TTC549 (cell line): Measurements from ENCODE around the gene PDK2.

Experiments used
- FAIRE-seq: peaks from 2 replicates; lab custom pipeline; 2012; peaks lifted over from hg19 to GRCh38; lab: Jason Lieb, UNC

The PDK2 gene

DNA sequence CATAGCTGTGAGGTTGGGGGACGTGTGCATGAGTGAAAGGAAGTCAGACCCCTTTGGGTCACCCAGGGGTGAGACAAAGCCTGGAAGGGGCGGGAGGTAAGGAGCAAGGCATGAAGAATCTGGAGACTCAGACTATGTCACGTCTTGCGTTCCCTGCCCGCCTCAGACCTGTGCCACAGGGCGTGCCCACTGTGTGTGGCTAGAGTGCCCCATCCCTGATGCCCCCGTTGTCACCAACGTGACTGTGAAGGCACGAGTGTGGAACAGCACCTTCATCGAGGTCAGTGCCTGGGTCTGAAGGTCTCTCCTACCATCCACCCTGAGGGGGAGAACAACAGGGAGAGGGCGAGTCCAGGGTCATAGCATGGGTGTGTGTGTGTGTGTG lies 15.1 kb upstream of the PDK2 start:
- FAIRE-seq = no peak

DNA sequence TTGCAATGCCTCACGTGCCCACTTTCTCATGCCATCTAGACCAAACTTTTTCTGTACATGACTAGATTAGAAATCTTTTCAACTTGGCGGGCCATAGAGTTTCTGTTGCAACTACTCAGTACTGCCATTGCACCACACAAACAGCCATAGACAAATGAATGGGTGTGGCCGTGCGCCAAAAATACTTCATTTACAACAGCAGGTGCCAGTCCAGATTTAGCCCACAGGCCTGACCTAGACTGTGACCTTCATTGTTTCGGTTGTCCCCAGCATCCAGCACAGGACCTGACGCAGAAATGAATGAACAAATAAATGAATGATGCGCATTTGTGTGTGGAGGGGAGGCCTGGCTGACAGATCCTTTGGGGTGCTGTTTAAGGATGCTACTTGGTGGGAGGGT lies 14.3 kb upstream of the PDK2 start:
- FAIRE-seq = no peak

DNA sequence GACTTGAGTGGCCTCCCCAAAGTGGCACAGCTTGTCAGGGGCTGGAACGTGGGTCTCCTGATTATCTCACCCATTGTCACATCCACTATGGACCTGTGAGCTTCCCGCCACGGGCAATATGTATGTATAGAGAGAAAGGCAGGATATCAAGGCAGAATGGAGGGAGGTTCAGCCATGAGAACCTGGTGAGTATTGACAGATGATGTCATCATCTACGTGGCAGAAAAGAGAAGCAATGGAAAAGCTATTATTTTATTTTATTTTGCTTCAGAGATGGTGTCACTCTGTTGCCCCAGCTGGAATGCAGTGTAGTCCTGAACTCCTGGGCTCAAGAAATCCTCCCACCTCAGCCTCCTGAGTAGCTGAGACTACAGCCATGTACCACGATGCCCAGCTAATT lies 13.4 kb upstream of the PDK2 start:
- no peak for FAIRE-seq

DNA sequence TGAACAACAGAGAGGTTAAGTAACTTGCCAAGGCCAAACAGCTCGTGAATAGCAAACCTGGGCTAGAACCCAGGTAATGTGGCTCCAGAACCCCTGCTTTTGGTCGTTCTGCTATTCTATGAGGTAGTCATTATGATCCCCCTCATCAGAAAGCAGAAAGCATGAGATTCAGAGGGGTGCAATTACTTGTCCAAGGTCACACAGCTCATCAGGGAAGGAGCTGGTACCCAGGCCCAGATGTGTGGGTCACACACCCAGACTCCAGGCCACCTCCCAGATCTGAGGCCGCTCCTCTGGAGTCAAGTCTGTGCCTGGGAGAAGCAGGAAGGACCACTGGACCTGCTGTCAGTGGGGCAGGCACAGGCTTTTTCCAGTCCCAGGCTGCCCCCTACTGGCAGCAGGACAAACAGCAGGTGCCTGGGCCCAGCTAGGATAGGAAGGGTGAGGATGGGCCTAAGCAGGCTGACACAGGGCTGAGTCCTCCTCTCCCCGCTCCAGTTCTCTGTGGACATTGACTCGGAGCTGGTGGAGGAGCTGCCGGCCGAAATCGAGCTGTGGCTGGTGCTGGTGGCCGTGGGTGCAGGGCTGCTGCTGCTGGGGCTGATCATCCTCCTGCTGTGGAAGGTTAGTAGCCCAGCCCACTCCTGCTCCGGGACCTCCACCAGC lies 7.8 kb upstream of the PDK2 start:
- no peak for FAIRE-seq

DNA sequence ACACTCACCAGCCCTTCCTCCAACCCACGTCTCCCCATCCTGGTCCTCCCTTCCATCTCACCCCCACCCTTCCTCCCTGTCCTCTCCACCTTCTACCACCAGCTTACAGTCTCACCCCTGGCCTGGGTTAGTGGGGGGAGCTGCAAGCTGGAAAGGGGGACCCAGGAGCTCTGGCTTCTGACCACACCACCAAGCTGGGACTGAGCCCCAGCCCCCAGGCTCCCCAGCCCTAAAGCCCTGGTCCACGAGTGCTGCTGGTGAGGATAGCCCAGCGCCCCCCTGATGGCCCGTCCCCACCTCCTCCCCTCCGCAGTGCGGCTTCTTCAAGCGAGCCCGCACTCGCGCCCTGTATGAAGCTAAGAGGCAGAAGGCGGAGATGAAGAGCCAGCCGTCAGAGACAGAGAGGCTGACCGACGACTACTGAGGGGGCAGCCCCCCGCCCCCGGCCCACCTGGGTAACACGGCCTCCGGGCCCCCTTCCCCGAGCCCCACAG lies 7.2 kb upstream of the PDK2 start:
- FAIRE-seq = no peak

DNA sequence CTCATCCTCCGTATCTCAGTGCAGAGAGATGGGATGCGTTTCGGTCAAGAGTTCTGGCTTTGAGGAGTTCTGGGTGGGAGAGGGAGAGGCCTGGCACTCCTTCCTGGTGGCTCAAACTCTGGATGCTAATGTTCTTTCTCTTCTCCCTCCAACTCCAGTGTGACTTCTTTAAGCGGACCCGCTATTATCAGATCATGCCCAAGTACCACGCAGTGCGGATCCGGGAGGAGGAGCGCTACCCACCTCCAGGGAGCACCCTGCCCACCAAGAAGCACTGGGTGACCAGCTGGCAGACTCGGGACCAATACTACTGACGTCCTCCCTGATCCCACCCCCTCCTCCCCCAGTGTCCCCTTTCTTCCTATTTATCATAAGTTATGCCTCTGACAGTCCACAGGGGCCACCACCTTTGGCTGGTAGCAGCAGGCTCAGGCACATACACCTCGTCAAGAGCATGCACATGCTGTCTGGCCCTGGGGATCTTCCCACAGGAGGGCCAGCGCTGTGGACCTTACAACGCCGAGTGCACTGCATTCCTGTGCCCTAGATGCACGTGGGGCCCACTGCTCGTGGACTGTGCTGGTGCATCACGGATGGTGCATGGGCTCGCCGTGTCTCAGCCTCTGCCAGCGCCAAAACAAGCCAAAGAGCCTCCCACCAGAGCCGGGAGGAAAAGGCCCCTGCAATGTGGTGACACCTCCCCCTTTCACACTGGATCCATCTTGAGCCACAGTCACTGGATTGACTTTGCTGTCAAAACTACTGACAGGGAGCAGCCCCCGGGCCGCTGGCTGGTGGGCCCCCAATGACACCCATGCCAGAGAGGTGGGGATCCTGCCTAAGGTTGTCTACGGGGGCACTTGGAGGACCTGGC lies 6.0 kb upstream of the PDK2 start:
- no peak for FAIRE-seq

DNA sequence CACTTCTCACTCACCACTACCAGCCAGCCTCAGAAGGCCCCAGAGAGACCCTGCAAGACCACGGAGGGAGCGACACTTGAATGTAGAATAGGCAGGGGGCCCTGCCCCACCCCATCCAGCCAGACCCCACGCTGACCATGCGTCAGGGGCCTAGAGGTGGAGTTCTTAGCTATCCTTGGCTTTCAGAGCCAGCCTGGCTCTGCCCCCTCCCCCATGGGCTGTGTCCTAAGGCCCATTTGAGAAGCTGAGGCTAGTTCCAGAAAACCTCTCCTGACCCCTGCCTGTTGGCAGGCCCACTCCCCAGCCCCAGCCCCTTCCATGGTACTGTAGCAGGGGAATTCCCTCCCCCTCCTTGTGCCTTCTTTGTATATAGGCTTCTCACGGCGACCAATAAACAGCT lies 5.1 kb upstream of the PDK2 start:
- FAIRE-seq = no peak

DNA sequence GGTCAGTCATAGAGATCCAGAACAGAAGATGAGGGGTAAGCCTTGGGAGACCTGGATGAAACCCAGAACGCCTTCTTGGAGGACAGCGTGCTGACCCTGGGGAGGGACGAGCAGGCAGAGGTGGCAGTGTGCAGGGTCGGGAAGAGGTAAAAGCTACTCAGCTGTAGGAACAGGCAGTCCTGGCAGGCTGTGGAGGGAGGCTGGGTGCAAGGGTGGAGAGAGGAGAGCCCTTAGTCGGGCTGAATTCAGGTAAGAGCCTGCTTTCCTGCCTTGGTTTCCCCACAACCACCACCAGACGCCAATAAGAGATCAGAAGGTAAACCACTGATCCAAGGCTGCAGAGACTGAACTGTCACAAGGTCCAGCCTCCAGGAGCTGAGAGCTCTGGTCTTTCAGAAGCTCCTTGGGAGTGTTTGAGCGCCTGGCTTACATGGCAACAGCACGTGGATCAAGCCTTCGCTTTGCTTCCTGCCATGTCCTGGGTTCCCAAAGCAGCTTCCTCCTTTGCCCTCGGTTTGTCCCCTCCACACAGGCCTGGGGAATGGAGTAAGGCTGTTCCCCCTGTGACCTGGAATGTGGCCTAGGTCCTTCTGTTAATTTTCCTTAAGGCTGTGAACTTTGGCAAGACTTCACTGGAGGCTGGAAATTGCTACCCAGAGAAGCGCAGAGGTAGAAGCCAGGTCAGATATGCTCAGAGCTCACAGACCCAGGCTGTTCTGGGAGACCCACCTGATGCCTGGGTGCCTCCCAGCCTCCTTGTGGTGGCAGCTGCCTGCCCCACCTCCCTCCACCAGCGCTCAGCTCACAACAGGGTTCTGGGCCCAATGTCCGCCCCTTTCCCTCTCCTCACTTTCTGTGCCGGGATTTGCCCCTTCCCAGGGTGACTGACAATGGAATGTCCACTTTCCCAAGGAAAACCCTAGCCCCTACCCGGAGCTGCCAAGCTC lies 3.9 kb upstream of the PDK2 start:
- no peak for FAIRE-seq

DNA sequence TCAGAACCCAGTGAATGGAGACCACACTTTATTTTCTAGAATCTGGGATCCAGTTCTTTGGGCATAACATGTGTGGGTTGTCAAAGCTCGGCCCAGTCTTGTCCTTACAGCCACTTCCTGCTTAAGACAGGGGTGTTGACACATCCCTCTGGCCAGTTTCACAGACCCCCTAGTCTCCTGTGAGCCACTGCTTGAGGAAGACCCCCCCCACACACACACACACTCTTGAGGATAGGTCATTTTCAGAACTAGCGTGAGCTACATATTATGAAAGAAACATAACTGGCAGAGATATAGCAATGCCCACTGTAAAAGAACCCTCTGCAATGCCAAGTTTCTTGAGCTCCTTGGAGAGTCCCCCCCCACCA lies 3.2 kb upstream of the PDK2 start:
- FAIRE-seq = no peak

DNA sequence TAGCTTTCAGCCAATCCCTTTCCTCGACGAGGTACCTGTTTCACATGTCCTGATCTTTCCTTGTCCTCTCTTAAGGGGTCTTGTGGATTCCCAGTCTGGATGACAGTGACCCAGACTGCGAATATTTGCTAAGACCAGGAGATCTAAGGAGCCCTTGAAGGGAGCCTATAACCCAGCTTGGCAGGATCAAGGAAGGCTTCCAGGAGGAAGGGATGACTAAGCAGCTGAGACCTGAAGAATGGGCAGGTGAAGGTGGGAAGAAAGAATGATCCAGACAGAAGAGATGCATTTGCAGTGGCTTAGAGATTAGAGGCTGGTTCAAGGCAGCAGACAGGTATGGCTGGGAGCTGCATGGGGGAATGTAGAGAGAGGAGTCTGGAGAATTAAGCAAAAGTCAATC lies 1.9 kb upstream of the PDK2 start:
- no peak for FAIRE-seq

DNA sequence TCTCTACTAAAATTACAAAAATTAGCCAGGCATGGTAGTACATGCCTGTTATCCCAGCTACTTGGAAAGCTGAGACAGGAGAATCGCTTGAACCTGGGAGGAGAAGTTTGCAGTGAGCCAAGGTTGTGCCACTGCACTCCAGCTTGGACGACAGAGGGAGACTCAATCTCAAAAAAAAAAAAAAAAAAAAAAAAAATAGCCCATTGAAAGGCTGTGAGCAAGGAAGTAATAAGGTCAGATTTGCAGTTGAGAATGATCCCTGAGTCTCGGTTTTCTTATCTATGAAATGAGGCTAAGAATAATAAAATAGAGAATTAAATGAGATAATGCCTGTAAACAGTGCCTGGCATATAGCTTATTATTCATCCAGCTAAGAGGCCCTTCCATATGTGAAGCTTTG lies 1.3 kb upstream of the PDK2 start:
- no peak for FAIRE-seq

DNA sequence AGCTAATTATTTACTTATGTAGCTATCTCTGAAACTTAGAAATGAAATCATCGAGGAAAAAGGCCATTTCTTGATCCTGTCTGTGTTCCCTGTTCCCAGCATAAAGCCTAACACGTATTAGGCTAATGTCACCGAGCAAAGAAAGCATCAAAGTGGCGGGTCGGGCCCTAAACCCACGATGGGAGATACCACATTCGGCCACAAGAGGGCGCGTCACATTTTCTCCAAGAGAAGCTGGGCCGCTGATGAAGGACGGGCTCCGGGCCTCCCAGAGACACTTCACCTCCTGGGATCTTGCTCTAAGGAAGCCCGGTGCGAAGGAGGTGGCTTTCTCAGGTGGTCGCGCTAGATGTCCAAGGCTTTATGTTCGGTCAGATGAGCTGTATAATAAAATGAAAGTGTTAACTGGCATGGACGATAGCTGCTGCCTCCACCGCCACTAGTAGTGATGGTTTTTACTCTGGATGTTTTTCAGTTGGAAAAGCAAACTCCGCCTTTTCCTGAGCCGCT lies 853 bp upstream of the PDK2 start:
- no peak for FAIRE-seq

DNA sequence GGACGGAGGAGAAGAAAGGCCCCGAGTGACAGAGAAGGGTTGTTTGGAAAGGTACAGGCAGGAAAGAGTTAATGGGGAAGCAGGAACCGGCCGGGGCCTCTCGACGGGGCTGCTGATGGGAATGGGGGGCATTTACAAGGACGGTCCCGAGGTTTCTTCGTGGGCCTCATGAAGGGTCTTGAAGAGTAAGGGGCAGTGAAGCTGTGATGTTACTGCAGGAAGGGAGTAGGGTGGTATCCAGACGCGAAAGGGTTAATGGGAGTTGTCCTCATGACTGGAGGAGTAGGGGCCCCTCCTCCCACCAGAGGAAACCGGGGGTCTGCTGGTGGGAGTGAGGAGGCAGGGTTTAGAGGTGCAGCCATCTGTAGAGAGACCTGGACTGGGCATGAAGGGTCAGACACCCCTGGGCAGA lies 481 bp downstream of the PDK2 start:
- no peak for FAIRE-seq

DNA sequence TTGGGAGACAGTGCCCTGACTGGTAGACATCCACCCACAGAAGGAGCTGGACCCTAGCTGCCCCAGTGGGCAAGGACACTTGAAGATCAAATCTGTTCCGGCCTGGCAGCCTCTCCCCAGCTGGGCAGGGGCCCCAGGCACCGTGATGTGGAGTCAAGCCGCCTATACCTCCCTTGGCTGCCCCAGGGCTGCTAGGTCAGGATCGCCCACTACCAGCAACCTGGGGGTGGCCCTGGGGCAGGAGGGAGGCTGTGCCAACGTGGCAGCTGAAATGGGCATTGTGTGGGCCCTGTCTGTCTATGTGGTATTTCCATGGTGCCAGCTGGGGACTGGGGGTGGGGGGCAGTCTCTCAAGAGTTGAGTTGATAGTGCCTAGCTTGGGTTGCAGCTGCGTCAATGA lies 941 bp downstream of the PDK2 start:
- no peak for FAIRE-seq

DNA sequence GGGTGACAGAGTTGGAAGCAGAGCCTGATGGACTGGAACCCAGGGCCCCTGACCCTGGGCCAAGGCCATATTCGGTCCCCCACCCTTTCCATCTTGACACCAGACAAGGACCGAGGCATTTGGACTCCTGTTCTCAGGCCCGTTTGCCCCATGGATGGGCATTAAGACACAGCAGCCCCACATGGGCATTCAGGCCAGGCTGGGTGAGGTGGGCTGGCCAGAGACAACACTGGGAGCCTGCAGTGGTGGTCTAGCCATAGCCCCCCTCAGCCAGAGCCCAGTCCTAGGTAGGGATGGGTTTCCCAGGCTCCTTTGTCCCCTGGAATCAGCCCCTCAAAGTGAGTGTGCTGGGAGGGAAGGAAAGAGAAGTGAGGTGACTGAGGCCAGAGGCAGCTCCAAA lies 1.6 kb downstream of the PDK2 start:
- FAIRE-seq = no peak

DNA sequence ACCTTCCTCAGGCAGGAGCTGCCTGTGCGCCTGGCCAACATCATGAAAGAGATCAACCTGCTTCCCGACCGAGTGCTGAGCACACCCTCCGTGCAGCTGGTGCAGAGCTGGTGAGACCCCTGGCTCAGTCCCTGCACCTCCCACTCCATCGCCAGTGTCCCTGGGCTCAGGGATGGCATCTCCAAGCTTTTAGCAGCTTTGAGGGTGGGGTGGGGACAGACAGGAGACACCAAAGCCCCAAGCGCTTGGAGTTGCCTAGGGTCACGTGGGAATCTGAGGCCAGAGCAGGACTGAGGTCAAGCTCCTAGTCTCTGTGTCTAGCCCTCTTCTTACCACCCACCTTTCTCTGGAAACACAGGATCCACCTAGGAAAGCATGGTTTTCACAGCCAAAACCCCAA lies 2.3 kb downstream of the PDK2 start:
- FAIRE-seq = no peak

DNA sequence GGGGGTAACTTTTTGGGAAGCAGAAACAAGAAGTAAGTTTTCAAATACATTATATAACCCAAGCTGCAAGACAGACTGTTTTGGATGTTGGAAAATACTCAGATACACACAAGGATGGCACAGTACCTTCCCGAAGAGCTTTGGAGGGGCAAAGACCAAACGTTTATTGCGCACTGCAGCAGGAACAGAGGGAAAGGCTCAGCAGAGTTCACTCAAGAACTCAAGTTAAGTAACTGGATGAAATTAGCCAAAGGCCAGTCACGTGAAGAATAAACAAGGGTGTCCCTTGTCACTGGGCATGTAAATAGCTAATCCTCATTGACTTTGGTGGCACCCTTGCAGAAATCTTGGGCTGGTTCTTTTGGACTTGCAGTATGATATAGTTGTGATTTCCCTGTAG lies 2.8 kb downstream of the PDK2 start:
- no peak for FAIRE-seq

DNA sequence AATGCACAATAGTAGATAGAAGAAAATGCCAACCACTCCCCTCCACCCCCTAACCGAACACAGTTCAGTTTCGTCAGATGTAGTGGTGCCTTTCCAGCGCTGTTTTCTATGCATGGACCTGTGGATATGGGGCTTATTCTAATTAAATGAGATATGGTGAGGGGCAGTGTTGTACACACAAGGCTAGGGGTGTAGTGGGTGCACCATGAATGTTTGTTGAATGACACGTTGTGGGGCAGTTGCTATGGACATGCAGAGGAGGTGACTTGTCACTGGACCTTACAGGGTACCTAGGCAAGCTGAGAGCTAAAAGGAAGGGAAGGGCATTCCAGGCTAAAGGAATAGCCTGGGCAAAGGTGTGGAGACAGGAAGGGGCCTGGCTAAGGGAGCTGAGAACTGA lies 3.4 kb downstream of the PDK2 start:
- no peak for FAIRE-seq

DNA sequence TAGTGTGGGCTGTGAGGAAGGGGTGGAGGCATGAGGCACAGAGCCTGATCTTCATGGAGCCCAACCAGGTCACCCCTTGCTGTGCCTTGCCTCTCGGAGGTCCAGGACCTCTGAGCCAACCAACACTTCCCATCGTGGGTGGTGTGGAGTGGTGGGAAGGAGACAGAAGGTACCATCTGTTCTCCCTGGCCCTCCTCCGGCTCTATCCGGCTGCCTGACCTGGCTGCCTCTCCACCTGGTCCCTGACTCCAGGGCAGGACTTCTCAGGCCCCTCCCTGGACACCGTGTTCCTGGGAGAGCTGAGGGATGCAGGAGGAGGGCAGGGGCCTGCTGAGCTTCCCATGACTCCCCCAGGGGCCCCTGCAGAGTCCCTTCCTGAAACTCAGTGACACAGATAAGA lies 3.9 kb downstream of the PDK2 start:
- no peak for FAIRE-seq

DNA sequence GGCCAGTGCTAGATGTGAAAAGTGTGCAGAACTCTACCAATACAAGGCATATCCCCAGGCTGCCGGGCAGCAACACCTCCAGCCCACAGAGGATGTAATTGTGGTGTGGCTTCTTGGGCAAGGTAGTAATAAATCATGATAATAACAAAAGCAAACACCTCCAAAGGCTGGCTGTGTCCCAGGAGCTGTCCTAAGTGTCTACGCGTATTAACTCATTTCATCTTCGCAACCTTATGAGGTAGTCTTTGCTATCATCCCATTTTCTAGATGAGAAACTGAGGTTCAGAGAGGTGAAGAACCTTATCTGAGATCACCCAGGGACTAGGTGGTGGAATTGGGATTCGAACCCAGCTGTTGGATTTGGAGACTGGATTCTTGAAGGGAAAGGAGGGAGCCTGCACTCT lies 5.3 kb downstream of the PDK2 start:
- FAIRE-seq = no peak

DNA sequence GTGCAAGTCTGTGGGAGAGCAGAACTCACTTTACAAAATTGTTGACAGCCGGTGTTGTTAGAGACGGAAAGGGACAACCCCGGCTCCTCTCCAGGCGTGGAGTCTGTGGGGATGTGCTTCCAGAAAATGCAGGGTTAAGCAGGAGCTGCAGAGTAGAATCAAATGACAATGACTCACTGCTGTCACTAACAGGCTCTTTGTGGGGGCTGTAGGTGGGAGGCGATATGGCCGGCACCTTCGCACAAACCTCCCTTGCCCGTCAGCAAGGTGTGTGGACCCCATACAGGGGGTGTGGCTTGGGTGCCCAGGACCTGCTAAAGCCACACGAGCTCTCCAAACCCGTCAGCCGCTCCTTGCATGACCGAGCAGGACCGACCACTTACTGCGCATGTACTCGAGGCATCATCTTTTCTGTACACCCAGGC lies 5.8 kb downstream of the PDK2 start:
- FAIRE-seq = no peak

DNA sequence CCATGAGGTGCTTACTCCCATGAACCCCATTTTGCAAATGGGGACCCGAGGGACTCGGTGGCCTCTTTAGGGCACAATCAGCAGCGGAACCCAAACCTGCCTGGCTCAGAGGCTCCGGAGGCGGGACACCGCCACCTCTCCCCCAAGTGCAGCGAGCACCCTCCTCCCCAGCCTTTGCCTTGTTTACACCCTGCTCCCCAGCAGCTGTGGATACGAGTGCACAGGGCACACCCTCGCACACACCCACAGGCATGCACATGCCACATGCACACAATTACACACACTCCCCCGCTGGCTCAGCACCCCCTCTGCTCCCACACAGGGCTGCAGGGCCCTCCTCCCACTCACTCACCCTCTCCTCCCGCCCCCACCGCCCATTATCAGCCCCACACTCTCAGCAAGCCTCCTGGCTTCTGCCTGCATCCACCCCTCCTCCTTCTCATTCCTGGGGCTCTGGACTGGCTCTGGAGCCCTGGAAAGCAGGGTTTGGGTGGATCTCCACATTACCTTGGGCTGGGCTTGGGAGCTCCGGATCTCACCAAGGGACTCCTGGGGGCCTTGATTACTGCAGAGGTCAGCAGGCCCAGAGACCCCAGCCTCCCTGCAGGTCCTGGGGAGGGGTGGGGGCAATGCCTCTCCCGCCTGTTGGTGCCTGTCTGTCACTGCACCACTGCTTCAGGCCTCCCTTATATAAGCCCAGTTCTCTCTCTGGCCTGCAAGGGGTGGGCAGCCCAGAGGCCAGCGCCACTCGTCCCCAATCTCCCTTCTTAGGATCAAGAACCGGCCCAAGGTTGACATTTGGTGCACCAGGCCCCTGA lies 6.4 kb downstream of the PDK2 start:
- no peak for FAIRE-seq
